Liver (tissue), 9 donors: ENCODE measurements around the gene PLD6. TPM values are rescaled to one million over a fixed set of nuclear protein-coding genes. Genes with fewer than 3 reads are reported as not detected.

Experiments used
- DNase-seq: peaks from one replicate; pipeline ENCODE4 v3.0.0-alpha.2; 2017; ENCODE audit warnings: low spot score
- H3K27ac ChIP-seq, 2 donors: one replicate each; pipeline ENCODE4 v1.7.0; 2013; ENCODE audit warnings: inconsistent platforms in 2 of 2, low read length in 2 of 2, control low read depth in 1 of 2, low read depth in 1 of 2, mild to moderate bottlenecking in 1 of 2
- H3K27me3 ChIP-seq, 4 donors: one replicate each; pipeline versions ENCODE4 v1.6.1 to v1.7.0; 2013; ENCODE audit warnings: low read length in 3 of 4, inconsistent platforms in 1 of 4, mild to moderate bottlenecking in 1 of 4, moderate library complexity in 1 of 4; ENCODE audit not compliant: control insufficient read depth in 4 of 4, insufficient read depth in 4 of 4
- H3K36me3 ChIP-seq, 4 donors: one replicate each; pipeline versions ENCODE4 v1.6.1 to v1.7.0; 2013; ENCODE audit warnings: low read length in 3 of 4, mild to moderate bottlenecking in 3 of 4, low read depth in 1 of 4, moderate library complexity in 1 of 4; ENCODE audit not compliant: control insufficient read depth in 4 of 4, insufficient read depth in 3 of 4
- H3K4me1 ChIP-seq, 4 donors: one replicate each; pipeline versions ENCODE4 v1.6.1 to v1.7.0; 2013; ENCODE audit warnings: low read length in 3 of 4, mild to moderate bottlenecking in 3 of 4, moderate library complexity in 1 of 4; ENCODE audit not compliant: control insufficient read depth in 4 of 4, insufficient read depth in 4 of 4
- H3K4me3 ChIP-seq, 3 donors: one replicate each; pipeline versions ENCODE4 v1.6.1 to v1.7.0; 2013; ENCODE audit warnings: low read length in 3 of 3, control low read depth in 1 of 3, low read depth in 1 of 3, mild to moderate bottlenecking in 1 of 3
- H3K9ac ChIP-seq, 2 donors: one replicate each; pipeline ENCODE4 v1.7.0; 2013; ENCODE audit warnings: low read length in 2 of 2, mild to moderate bottlenecking in 2 of 2, moderate library complexity in 2 of 2, control low read depth in 1 of 2, low read depth in 1 of 2
- H3K9me3 ChIP-seq, 4 donors: one replicate each; pipeline versions ENCODE4 v1.6.1 to v1.7.0; 2013; ENCODE audit warnings: low read length in 3 of 4; ENCODE audit not compliant: control insufficient read depth in 4 of 4
- CTCF ChIP-seq: fragments of 150-350 bp; IDR thresholded peaks from 2 replicates; pipeline ENCODE4 v1.5.1; 2017; ENCODE audit warnings: improper control_type of control experiment, low read depth, low read length; ENCODE audit not compliant: missing input control
- EGR1 ChIP-seq, 2 donors: IDR thresholded peaks; 2 replicates each; pipeline ENCODE4 v1.6.1; 2016 to 2018; ENCODE audit warnings: antibody characterized with exemption in 2 of 2, low read depth in 2 of 2
- FOXA1 ChIP-seq: IDR thresholded peaks from 2 replicates; pipeline ENCODE4 v1.6.1; 2016; ENCODE audit warnings: antibody characterized with exemption
- FOXA2 ChIP-seq: IDR thresholded peaks from 2 replicates; pipeline ENCODE4 v1.6.1; 2016; ENCODE audit warnings: antibody characterized with exemption
- GABPA ChIP-seq, 2 donors: IDR thresholded peaks in 1 of 2; conservative IDR thresholded peaks in 1 of 2; 2 replicates each; pipeline ENCODE4 v1.6.1; 2016; ENCODE audit warnings: antibody characterized with exemption in 2 of 2, mild to moderate bottlenecking in 1 of 2, moderate library complexity in 1 of 2
- HNF4A ChIP-seq, 2 donors: conservative IDR thresholded peaks; 2 replicates each; pipeline ENCODE4 v1.6.1; 2016; ENCODE audit warnings: antibody characterized with exemption in 2 of 2, mild to moderate bottlenecking in 2 of 2
- HNF4G ChIP-seq: IDR thresholded peaks from 2 replicates; pipeline ENCODE4 v1.6.1; 2016; ENCODE audit warnings: antibody characterized with exemption
- JUND ChIP-seq, 2 donors: IDR thresholded peaks; 2 replicates each; pipeline ENCODE4 v1.6.1; 2016; ENCODE audit warnings: antibody characterized with exemption in 2 of 2
- NR2F2 ChIP-seq: IDR thresholded peaks from 2 replicates; pipeline ENCODE4 v1.6.1; 2016; ENCODE audit warnings: antibody characterized with exemption
- RAD21 ChIP-seq, 2 donors: IDR thresholded peaks; 2 replicates each; pipeline ENCODE4 v1.6.1; 2016; ENCODE audit warnings: antibody characterized with exemption in 2 of 2, mild to moderate bottlenecking in 2 of 2
- REST ChIP-seq: IDR thresholded peaks from 2 replicates; pipeline ENCODE4 v1.6.1; 2016; ENCODE audit warnings: antibody characterized with exemption, mild to moderate bottlenecking
- RXRA ChIP-seq, 2 donors: IDR thresholded peaks; 2 replicates each; pipeline ENCODE4 v1.6.1; 2017 to 2018; ENCODE audit warnings: antibody characterized with exemption in 2 of 2, mild to moderate bottlenecking in 1 of 2
- SP1 ChIP-seq: IDR thresholded peaks from 2 replicates; pipeline ENCODE4 v1.6.1; 2018; ENCODE audit warnings: antibody characterized with exemption, mild to moderate bottlenecking
- TAF1 ChIP-seq: conservative IDR thresholded peaks from 2 replicates; pipeline ENCODE4 v1.6.1; 2016; ENCODE audit warnings: antibody characterized with exemption, mild to moderate bottlenecking
- YY1 ChIP-seq: IDR thresholded peaks from 2 replicates; pipeline ENCODE4 v1.6.1; 2016; ENCODE audit warnings: antibody characterized with exemption, mild to moderate bottlenecking
- WGBS: extraction: QIAGEN DNeasy Blood & Tissue Kit; methylation state at CpG from one replicate; pipeline ENCODE4 v1.1.7; 2013; 5-methylcytosine and 5-hydroxymethylcytosine counted together
- polyA plus RNA-seq, 2 donors: library from polyadenylated mRNA; stranded (reverse) in 1 of 2; unstranded in 1 of 2; fragments of 200-250 nt in 1 of 2; fragments of >200 nt in 1 of 2; fragmentation: Nextera tagmentation in 1 of 2; extraction: Ambion mirVana in 1 of 2; gene quantifications; one replicate each; pipeline versions ENCODE4 v1.2.1 to v1.2.3, GENCODE V29; 2013 to 2015
- total RNA-seq, 2 donors: library from RNA; depleted of rRNA; stranded (reverse); fragments of >200 nt; gene quantifications; one replicate each; pipeline ENCODE4 v1.2.3, GENCODE V29; 2014
- TF ChIP-seq, protein P1 (sequence below): IDR thresholded peaks from 2 replicates; pipeline ENCODE4 v1.6.1; 2016; ENCODE audit warnings: antibody characterized with exemption
- TF ChIP-seq, protein P2 (sequence below): IDR thresholded peaks from 2 replicates; pipeline ENCODE4 v1.6.1; 2016; ENCODE audit warnings: antibody characterized with exemption
- TF ChIP-seq, protein P3 (sequence below): IDR thresholded peaks from 2 replicates; pipeline ENCODE4 v1.6.1; 2016; ENCODE audit warnings: antibody characterized with exemption
- donor health status: healthy.
- donor health status: healthy.
- donor health status: healthy.
- donor health status: healthy.
- donor health status: healthy.

Gene PLD6
- total and polyA plus RNA-seq, 4 donors, result 1.2 to 2.3 (median 1.5) TPM

DNA sequence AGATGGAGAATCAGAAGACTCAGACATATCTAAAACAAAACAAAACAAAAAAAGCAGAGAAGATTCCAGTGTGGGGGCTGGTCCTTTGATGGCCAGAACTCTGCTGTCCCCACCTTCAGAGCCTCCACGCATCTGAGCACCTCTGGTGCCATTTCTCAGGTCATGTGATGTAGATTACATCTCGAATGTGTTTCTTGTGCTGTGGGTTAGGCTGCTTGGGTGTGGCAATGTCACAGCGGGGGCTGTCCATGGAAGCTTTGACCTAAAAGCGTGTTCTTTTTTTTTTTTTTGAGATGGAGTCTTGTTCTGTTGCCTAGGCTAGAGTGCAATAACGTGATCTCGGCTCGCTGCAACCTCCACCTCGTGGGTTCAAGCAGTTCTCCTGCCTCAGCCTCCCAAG is 51.2 kb downstream of the PLD6 start:
- WGBS, result 83% methylated on average over 8 of the region's 8 CpGs
- no peak for DNase-seq
- no peak for TF ChIP-seq NR2F2
- TF ChIP-seq CTCF, result no peak
- no peak for TF ChIP-seq RXRA (IDR thresholded peaks at IDR 0.05)
- no peak for TF ChIP-seq HNF4A (conservative IDR thresholded peaks at IDR 0.05)
- TF ChIP-seq JUND (IDR thresholded peaks at IDR 0.05), result no peak
- TF ChIP-seq YY1, result no peak
- TF ChIP-seq HNF4G, result no peak
- TF ChIP-seq RAD21 (IDR thresholded peaks at IDR 0.05), result no peak
- TF ChIP-seq, protein P1, sequence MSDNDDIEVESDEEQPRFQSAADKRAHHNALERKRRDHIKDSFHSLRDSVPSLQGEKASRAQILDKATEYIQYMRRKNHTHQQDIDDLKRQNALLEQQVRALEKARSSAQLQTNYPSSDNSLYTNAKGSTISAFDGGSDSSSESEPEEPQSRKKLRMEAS, result no peak
- Histone ChIP-seq H3K4me1 (peaks cover 7 to 36% (median 27%) of the 10 kb centered on the region in 4 donors), H3K4me3 (no peak overlapping the region), H3K9me3 (no peaks in the 10 kb centered on the region), H3K36me3 (peaks cover 13 to 51% (median 18%) of the 10 kb centered on the region in 4 donors), H3K27me3 (no peaks in the 10 kb centered on the region), H3K27ac (peak overlapping the region in 1 of 2 donors; percentile 37), H3K9ac (no peak overlapping the region)

DNA sequence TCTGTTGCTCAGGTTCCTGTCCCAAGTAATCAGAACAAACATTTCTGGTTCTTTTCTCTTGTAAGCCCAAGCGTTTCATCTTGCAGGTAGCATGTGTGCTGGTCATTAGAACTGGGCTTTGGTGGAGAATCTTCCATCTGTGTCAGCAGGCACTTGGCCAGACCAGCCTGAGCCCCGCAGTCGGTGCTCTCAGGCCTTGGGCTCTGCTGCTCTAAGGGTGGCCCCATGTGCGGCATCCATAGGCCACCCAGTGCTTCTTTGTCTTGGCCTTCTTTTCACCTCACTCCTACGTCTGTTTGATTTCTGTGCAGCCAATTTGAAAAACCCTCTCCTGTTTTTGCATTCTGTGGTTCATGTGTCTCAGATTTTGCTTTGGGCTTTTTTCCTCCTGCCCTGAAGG is 51.6 kb downstream of the PLD6 start:
- Histone ChIP-seq H3K4me3 (no peak overlapping the region), H3K4me1 (peaks cover 7 to 36% (median 27%) of the 10 kb centered on the region in 4 donors), H3K9ac (no peak overlapping the region), H3K27me3 (no peaks in the 10 kb centered on the region), H3K9me3 (no peaks in the 10 kb centered on the region), H3K36me3 (peaks cover 10 to 50% (median 20%) of the 10 kb centered on the region in 4 donors), H3K27ac (no peak overlapping the region)
- DNase-seq, result no peak
- TF ChIP-seq CTCF (no peak), RAD21 (IDR thresholded peaks at IDR 0.05) (no peak), JUND (IDR thresholded peaks at IDR 0.05) (no peak), HNF4A (conservative IDR thresholded peaks at IDR 0.05) (no peak), SP1 (no peak), GABPA (IDR thresholded peaks at IDR 0.05 in 1 of 2, conservative IDR thresholded peaks at IDR 0.05 in 1 of 2) (no peak), FOXA1 (no peak), HNF4G (no peak), NR2F2 (no peak), YY1 (no peak), REST (no peak), RXRA (IDR thresholded peaks at IDR 0.05) (no peak), FOXA2 (no peak), TAF1 (no peak), EGR1 (IDR thresholded peaks at IDR 0.05; ENCODE audit: low read depth in 2 of 2) (no peak)
- TF ChIP-seq, protein P2, sequence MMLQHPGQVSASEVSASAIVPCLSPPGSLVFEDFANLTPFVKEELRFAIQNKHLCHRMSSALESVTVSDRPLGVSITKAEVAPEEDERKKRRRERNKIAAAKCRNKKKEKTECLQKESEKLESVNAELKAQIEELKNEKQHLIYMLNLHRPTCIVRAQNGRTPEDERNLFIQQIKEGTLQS, result no peak
- TF ChIP-seq, protein P1, result no peak
- TF ChIP-seq, protein P3, sequence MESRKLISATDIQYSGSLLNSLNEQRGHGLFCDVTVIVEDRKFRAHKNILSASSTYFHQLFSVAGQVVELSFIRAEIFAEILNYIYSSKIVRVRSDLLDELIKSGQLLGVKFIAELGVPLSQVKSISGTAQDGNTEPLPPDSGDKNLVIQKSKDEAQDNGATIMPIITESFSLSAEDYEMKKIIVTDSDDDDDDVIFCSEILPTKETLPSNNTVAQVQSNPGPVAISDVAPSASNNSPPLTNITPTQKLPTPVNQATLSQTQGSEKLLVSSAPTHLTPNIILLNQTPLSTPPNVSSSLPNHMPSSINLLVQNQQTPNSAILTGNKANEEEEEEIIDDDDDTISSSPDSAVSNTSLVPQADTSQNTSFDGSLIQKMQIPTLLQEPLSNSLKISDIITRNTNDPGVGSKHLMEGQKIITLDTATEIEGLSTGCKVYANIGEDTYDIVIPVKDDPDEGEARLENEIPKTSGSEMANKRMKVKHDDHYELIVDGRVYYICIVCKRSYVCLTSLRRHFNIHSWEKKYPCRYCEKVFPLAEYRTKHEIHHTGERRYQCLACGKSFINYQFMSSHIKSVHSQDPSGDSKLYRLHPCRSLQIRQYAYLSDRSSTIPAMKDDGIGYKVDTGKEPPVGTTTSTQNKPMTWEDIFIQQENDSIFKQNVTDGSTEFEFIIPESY, result no peak
- WGBS, result 93% methylated on average over 5 of the region's 5 CpGs
